VCaP (cell line): ENCODE results near the gene DNPH1.
A peak's percentile ranks its signal among the peaks of the same experiment; 100 is the strongest.

ENCODE experiments used
- H3K27ac ChIP-seq: fragments of 450-650 bp; 2 replicates; pipeline ENCODE4 v1.5.1; 2017
- TF ChIP-seq, protein P1 (sequence below): fragments of 450-650 bp; conservative IDR thresholded peaks from 2 replicates; pipeline ENCODE4 v1.5.1; 2017; ENCODE audit warnings: mild to moderate bottlenecking, moderate library complexity

Gene DNPH1

DNA sequence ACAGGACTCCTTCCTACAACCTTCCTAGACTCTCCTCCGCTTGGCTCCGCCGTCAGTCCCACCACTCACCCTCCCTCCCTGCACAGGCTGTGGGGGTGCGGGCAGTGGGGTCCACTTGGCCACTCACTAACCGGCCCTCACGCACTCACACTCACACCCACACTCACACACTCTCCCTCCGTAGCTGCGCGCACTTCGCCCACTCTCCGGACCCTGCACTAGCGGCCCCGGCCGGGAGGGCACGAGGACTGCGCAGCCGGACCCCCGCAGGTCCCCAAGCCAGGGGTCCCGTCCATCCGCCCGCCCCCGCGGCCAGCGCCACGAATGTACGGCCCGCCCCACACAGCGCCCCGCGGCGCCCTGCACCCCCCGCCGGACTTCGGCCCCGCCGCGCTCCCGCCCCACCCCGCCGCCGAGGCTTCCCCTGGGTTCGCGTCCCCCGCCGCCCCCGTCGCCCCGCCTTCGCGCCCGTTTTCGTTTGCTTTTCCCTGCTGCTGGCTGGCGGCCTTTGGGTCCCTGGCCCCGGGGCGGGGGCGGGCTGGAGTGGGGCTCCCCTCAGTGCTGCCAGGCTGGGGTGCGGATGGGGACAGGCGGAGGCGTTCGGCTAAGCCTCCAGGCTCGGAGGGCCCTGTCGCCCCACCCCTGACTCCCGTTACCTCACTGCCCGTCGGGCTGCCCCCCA lies 45.8 kb upstream of the DNPH1 start:
- TF ChIP-seq, protein P1, sequence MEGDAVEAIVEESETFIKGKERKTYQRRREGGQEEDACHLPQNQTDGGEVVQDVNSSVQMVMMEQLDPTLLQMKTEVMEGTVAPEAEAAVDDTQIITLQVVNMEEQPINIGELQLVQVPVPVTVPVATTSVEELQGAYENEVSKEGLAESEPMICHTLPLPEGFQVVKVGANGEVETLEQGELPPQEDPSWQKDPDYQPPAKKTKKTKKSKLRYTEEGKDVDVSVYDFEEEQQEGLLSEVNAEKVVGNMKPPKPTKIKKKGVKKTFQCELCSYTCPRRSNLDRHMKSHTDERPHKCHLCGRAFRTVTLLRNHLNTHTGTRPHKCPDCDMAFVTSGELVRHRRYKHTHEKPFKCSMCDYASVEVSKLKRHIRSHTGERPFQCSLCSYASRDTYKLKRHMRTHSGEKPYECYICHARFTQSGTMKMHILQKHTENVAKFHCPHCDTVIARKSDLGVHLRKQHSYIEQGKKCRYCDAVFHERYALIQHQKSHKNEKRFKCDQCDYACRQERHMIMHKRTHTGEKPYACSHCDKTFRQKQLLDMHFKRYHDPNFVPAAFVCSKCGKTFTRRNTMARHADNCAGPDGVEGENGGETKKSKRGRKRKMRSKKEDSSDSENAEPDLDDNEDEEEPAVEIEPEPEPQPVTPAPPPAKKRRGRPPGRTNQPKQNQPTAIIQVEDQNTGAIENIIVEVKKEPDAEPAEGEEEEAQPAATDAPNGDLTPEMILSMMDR: no peak
- no peak overlapping the region for H3K27ac ChIP-seq

DNA sequence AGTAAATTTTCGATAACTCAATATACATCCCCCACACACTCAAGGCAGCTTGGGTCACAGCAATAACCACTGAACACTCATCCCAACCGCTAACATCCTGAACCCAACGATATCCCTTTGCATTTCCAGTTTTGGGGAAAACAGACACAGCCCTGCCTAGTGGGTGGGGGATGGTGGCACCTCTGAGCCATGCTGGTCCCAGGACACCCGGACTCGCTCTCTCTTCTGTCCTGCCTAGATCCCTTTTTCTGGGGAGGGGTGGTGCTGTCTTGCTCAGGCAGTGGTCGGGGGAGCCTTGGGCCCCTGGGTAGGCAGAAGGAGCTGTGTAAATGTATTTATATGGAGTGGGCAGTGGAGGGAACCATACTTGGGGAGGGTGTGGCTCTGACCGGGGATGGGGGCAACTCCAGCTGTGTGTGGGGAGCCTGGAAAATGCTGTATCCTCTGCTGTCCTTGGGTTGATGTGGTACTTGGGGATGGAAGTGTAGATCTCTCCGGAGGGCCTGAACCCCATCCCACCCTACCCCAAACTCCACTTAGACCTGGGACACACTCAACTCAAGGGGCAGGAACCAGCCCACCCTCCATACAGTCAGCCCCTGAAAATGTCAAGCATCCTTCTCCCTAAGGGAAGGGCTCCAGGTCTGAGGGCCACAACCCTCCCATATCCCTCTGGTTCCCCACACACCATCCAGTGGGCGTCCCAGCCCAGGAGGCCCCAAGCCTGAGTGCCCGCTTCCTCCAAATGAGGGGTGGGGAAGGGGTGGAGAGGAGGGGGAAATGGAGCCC lies 45.0 kb upstream of the DNPH1 start:
- no peak overlapping the region for H3K27ac ChIP-seq
- TF ChIP-seq, protein P1: no peak

DNA sequence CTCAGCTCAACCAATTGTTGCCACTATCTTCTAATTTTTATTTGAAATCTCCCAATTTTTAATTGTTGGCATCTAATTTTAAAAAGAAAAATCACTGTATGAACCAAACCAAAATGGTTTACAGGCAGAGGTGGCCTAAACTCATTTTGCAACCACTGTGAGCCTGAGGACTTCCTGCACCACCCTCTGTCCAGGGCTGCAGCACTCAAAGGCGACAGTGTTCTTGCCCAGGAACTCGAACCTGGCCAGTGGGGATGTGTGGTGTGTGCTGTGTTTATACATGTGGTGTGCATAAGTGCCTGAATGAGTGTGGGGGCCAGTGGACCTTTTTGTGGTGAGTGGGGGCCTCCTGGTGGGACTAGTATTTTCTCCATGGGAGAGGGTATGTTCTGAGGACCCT lies 44.4 kb upstream of the DNPH1 start:
- no peak overlapping the region for H3K27ac ChIP-seq
- TF ChIP-seq, protein P1: no peak

DNA sequence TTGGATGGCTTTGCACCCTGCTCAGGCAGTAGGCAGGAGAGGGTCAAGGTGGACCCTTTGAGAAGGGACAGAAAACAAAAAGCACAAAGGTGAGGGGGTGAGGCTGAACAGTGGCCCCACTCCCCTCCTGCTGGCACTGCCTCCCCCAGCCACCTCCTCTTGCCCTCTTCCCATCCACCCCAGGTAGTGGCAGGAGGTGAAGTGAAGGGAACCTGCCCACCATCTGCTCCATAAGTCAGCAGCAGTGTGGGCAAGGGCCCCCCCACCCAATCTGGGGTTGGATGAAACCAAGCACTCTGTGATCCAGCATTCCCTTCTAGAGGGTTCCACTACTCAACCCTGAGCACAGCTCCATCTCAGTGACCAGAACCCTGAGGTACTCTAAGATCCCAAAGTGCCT lies 42.7 kb upstream of the DNPH1 start:
- no peak overlapping the region for H3K27ac ChIP-seq
- TF ChIP-seq, protein P1: no peak

DNA sequence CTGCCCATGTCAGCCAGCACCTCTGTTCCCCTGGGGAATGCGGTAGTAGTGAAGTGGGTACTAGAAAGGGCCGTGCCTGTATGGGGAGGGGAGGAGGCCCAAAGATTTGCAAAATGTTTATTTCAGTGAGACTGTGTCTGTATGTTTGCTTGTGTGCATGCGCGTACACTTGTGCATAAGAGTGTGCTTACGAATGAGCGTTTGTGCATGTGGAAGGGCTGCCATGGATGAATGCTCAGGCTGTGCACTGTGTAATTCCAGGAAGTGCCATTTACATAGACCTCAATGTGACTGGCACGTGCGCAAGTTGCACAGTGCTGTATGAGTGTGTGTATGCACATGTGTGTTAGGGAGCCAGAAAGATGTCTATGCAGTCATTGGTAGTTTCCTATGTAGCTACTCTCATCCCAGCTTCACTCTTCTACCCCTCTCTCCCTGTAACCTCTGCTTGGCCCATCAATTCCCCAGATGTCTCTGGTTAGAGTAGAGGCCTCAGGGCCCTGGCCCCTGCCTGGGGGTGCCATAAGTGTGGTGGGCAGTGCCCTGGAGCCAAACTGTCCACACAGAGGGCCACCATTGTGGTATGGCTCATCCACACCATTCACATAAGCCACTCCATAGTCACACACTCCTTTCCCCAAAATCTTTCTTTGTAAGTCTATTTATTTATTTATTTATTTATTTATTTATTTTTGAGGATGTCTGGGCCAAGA lies 42.0 kb upstream of the DNPH1 start:
- TF ChIP-seq, protein P1: no peak
- H3K27ac ChIP-seq: no peak overlapping the region

DNA sequence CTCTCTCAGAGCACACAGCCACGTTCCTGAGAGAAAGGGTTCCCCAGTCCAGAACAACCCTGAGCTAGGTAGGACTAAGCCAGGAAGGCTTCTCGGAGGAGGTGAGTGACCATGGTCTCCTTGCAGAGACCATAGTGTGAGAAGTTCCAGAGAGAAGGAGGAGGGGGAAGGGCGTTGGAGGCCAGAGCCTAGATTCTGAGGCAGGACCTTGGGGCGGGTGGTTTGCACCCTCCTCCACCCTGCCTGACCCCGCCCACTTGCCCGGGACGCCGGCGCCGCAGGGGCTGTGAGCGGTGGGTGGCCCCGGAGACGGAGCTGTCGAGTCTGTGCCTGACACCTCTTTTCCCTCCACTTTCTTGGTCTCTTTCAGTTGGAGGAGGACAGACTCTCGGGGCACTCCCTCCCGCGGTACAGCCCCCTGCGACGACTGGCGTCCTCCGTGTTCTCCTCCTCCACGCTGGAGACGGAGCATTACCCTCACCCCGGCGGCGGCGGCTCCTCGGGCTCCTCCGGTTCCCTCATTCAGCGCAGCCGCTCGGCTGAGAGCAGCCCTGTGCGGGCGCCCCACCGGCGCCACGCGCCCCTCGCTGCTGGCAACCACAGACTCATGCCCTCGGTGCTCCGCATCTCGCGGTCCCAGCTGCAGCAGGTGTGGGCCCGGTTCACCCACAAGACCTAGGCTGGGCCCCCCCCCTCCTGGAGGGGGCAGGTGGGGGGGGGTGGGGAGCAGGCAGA lies 40.2 kb upstream of the DNPH1 start:
- H3K27ac ChIP-seq: peak overlapping the region; percentile 34; the same call in 1 of the 2 replicates
- TF ChIP-seq, protein P1: no peak

DNA sequence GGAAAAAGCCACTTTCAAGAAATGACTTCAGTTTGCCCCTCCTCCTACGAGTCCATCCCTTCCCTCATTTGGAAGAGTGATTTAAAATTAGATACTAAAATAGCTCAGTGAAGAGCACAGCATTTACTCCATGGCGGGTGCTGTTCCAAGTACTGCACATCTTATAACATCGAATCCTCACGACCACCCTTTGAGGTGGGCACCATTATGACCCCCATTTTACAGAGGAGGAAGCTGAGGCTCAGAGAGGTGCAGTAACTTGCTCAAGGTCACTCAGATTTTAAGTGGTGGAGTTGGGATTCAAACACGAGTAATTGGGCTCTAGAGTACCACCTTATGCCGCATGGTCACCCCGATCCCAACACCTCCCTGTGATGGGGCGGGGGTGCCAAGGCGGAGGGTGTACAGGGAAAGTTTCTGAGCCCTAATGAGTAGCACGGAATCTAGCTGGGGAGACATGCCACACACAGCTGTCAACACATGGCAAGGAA lies 39.5 kb upstream of the DNPH1 start:
- TF ChIP-seq, protein P1: no peak
- H3K27ac ChIP-seq: no peak overlapping the region
